HG02884 (cell line): Measurements from ENCODE around the gene TRIM39.

Experiments used
- ATAC-seq: cut with Tn5 transposase; IDR thresholded peaks from one replicate; pipeline ENCODE4 v1.9.1; 2021; ENCODE audit warnings: mild to moderate bottlenecking, moderate library complexity; ENCODE audit not compliant: unreplicated experiment

TRIM39 gene

DNA sequence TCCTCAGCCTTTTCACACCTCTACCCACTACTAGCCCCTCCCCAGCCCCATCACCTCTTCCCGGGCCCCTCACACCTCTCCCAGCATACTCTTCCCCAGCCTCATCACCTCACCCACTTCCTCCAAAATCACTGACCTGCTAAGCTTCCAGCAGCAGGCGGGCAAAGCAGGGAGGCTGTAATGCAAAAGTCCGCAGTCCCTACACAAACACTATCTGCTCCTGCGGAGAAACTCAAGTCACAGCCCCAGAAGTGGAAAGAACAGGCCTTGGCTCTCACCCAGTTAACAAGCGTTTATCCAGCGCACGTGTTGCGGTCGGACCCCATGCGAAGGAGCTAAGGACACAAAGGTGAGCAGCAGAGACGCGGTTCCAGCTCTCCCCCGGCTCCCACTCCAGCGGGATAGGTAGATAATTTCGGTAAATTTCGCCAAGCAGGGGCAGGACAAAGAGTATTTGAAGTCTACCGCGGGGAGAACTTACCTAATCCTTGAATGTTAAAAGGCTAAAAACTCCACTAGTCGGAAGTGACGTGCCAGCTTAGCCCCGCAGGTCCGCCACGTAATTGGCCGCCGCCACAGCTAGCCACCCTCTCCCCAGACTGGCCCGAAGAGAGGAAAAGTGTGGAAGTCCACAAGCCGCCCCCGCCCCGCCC is 728 bp upstream of the TRIM39 start:
- peak; percentile 35 for ATAC-seq

DNA sequence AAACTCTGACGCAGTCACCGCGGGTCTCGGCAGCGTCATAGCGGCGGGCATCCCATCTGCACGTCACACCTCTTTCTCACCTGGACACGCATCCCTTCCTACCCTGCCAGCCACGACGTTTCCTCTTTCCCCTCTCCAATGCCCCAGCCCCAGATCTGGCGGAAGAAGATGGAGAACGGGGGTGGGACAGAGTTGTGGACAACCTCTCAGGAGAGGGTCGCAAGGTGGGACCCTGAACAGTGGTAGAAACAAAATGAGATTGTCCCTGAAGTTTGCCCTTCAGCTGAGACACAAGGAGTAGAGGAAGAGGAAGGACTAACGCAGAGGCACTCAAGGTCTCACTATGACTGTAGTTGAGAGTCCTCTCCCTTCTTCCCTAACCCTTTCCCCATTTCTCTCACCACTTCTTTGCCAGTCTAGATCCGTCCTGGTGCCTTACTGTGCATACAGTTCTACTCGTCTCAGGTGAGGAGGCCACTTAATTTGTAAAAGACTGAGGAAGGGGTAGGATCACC is 562 bp downstream of the TRIM39 start:
- no peak for ATAC-seq

- no peak for ATAC-seq
These were observed 1.7 kb downstream of the TRIM39 start for GRCh38 chr6:30328397-30328796.

- ATAC-seq, result no peak
These were observed 2.6 kb downstream of the TRIM39 start for GRCh38 chr6:30329331-30329730.

DNA sequence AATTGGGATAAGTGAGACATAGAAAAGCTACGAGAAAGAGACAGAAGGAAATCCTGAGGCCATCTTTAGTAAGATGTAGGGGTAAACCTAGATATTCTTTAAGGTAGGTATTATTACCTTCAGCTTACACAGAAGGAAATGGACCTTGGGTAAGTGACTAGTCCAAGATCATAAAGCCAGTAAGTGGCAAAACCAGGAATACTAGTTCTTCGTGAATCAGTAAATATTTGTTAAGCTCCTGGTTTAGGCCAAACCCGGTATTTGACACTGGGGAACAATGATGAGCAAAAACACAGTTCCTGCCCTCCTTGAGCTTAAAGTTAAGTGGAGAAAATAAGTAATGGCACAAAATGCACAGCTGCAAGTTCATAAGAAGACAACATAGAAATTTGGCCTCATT is 5.3 kb downstream of the TRIM39 start:
- ATAC-seq, result no peak

- ATAC-seq, result no peak
These were observed 7.5 kb downstream of the TRIM39 start for GRCh38 chr6:30334075-30334783.

GRCh38 chr6:30340589-30341054 is 13.9 kb downstream of the TRIM39 start:
- no peak for ATAC-seq

DNA sequence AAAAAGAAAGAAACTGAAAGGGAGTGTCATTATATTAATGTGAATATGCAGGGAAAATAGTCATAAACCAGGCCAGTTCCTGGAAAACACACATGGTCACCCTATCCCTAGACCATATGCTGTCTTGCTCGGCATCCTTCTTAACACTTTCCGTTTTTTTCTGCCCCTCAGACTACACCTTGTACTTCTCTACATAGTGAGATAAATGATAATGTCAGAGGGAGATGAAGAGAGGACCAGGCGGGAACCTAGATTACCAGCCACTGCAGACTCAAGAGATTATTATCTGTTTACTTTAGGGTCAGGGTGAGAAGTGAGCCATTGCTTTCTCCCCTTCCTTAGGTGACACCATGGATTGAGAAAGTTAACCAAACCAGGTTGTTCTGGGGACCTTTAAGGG is 14.5 kb downstream of the TRIM39 start:
- no peak for ATAC-seq

DNA sequence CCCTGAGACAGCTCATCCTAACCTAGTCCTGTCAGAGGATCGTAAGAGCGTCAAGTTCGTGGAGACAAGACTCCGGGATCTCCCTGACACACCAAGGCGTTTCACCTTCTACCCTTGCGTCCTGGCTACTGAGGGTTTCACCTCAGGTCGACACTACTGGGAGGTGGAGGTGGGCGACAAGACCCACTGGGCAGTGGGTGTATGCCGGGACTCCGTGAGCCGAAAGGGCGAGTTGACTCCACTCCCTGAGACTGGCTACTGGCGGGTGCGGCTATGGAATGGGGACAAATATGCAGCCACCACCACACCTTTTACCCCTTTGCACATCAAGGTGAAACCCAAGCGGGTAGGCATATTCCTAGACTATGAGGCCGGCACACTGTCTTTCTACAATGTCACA is 15.0 kb downstream of the TRIM39 start:
- ATAC-seq, result no peak

DNA sequence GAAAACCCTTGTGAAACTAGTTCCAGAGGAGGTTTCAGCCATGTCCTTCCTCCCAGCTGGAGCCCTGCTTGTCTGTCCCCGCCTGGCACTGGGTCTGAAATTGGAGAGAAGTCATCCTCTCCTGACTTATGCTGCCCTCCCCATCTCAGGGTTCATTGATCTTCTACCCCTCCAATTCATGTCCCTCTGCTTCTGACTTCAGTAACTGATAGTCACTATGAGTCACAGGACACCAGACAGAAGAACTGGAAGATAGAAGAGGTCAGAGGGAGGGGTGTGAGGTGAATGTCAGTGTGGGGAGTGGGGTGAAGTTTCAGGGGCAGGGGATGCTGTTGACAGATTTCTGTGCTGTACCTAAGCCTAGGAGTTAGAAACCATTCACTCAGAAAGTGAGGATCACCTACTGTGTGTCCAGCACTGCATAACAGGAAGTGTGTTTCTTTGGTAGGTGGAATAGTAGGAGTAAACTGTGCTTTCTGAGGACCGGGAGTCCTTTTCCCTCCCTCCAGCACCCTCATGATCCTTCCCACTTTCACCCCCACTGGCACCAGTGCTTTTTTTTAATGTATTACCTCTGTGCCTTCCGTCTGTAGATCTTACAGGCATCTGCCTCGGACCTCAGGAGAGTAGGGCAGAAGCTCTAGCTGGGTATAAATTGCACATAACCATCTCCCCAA is 17.6 kb downstream of the TRIM39 start:
- no peak for ATAC-seq

DNA sequence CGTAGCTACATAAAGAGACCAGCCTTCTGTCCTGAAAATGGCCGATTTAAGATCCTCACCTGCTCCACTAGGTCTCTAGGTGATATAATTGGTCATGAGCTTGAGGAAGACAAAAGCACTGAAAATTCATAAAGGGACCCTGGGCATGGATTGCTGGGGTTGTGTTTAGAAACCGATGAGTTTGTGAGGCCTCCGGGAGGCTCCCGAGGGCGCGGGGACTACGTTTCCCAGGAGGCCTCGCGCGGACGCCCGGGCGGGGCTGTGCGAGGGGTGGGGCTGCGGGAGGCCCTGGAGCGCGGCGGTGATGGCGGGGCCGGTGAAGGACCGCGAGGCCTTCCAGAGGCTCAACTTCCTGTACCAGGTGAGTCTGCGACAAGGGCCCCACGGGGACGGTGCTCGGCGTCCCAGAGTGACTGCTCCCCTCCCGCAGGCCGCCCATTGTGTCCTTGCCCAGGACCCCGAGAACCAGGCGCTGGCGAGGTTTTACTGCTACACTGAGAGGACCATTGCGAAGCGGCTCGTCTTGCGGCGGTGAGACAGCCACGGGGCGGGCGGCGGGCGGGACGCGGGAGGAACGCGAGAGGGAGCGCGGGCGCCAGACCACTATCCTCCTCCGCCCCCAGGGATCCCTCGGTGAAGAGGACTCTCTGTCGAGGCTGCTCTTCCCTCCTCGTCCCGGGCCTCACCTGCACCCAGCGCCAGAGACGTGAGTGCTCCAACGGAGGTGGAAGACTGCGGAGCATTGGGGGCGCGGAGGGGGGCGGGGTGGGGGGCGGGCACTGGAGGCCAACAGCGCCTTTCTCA is 18.3 kb downstream of the TRIM39 start, which contains the start of gene RPP21:
Gene RPP21 (plus strand): TSS at position 289 of the 804 bp plus-strand sequence. CDS start 16 bp downstream, at position 305.
- peak; percentile 89 for ATAC-seq

GRCh38 chr6:30345852-30346251 is 19.1 kb downstream of the TRIM39 start:
- no peak for ATAC-seq

DNA sequence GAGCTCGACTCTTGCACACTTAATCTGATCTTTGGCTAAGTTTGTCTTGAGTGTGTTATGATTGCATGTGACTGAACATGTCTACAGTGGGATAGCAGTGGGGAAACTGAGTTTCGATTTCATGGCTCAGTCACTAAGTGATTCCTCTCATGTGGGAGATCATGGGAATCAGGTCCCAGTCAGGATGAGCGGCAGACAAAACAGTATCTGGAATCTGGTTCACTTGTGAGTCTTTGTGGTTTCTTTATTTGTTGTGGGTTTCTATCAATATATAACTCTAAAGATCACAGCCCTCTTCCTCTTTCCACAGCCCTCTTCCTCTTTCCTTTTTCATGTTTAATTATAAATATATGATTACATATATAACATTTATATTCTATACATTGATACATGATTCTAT is 22.2 kb downstream of the TRIM39 start:
- ATAC-seq, result no peak

- ATAC-seq, result no peak
These were observed 22.9 kb downstream of the TRIM39 start for GRCh38 chr6:30349421-30350177.

- no peak for ATAC-seq
These were observed 23.8 kb downstream of the TRIM39 start for GRCh38 chr6:30350524-30350923.

DNA sequence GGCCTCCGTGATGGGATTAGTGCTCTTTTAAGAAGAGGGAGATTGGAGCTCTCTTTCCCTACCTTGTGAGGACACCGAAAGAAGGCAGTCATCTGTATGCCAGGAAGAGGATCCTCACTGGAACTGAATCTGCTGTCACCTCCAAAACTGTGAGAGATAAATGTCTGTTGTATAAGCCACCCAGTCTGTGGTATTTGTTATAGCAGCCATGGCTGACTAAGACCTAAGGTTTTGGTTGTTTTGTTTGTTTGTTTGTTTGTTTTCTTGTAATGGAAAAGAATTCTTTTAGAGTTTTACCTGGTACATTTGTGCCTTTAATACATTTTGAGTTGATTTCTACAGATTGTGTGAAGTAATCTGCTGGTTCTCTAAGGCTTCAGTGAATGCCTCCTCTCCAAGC is 25.8 kb downstream of the TRIM39 start:
- no peak for ATAC-seq

DNA sequence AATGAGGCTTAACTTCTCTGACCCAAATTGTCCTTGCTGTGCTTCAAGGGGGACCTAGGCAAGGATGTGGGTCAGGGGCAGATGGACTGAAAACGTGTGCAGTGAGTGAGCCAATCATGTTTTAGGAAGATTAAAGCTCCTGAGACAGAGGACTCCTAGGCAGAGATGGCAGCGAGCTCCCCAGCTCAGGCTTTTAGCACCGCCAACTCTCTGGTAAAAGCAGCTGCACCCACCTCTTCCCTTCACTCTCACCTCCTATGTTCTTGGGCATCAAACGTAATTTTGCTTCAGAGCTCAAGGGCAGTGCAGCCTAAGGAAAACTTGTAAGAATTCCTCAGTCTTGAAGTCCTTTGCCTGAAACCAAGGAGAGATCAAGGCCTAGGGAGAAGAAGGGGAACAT is 28.6 kb downstream of the TRIM39 start:
- no peak for ATAC-seq

- no peak for ATAC-seq
These were observed 29.8 kb downstream of the TRIM39 start for GRCh38 chr6:30356536-30356935.

DNA sequence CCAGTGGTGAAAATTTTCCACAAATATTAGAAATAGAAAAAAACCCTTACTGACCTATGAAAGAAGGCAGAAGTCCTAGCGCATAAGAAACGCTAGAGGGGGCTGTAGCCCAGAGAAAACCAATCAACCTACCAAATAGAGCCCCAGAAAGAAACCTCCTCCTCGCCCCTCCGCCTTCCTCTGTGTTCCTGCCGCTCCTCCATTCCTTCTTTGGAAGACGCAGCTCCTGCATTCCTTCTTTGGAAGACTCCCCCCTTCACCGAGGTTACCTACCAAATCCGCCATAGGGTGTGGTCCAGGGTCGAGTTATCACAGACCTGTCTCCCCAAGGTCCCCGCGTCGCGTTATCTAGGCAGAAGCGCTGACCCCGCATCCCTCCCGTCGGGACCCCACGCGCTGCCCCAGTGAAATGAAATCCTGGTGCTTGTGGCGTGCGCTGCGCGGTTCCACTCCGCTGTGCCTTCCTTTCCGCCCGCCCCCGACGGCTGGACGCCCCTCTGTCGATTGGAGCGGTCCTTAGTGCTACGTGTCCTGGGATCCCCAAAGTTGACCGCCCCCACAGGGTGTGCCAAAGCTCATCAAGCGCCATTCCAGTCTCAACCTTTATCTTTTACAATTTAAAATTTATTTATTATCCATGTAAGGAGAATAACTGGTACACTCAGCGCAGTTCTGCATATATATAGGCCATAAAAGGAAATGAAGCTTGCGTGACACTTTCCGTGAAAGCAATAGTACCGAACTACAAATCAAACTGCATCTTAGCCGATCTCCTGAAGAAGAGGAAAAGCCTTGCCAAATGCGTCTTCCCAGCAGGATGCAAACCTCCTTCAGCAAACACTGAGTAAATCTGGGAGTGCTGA is 31.2 kb downstream of the TRIM39 start:
- no peak for ATAC-seq
